Left lung (tissue), 10 donors: ENCODE data around the gene TASP1. TPM values are rescaled to one million over a fixed set of nuclear protein-coding genes. Genes with fewer than 3 reads are reported as not detected.

Experiments used
- ATAC-seq: fragments of 200-7000 bp; cut with Tn5 transposase; one replicate; pipeline ENCODE4 v1.9.1; 2020; ENCODE audit warnings: moderate library complexity
- DNase-seq, 4 donors: peaks; one replicate each; pipeline ENCODE4 v3.0.0-alpha.2; 2013 to 2020
- H3K27ac ChIP-seq, 2 donors: fragments of 200-600 bp; sonication (generic) in 1 of 2; one replicate each; pipeline versions ENCODE4 v1.5.0 to v1.8.0; 2020 to 2021
- H3K27me3 ChIP-seq, 2 donors: fragments of 200-600 bp; sonication (generic) in 1 of 2; one replicate each; pipeline versions ENCODE4 v1.5.0 to v1.8.0; 2020 to 2021
- H3K36me3 ChIP-seq, 2 donors: fragments of 200-600 bp; sonication (generic) in 1 of 2; one replicate each; pipeline versions ENCODE4 v1.5.0 to v1.8.0; 2020 to 2021
- H3K4me1 ChIP-seq, 2 donors: fragments of 200-600 bp; one replicate each; pipeline ENCODE4 v1.8.0; 2021
- H3K4me3 ChIP-seq, 2 donors: fragments of 200-600 bp; sonication (generic) in 1 of 2; one replicate each; pipeline versions ENCODE4 v1.5.0 to v1.8.0; 2020 to 2021; ENCODE audit warnings: mild to moderate bottlenecking in 1 of 2
- H3K9me3 ChIP-seq, 2 donors: fragments of 200-600 bp; sonication (generic) in 1 of 2; one replicate each; pipeline versions ENCODE4 v1.5.0 to v1.8.0; 2020 to 2021
- CTCF ChIP-seq, 2 donors: fragments of 200-600 bp; sonication (generic) in 1 of 2; IDR thresholded peaks; one replicate each; pipeline versions ENCODE4 v1.5.0 to v1.8.0; 2021; ENCODE audit warnings: antibody characterized with exemption in 2 of 2
- intact Hi-C, 2 donors: fragments of 100-400 bp; cut with DNase I; formaldehyde crosslinking; loops; one replicate each; pipeline versions ENCODE4 v1.11.2 to v1.14.2; 2022
- polyA plus RNA-seq, 6 donors: library from polyadenylated mRNA; unstranded; fragments of 120-200 nt; gene quantifications; one replicate each; pipeline ENCODE4 v1.2.1, GENCODE V29; 2013; ENCODE audit not compliant: insufficient read length in 6 of 6
- total RNA-seq, 2 donors: library from RNA; stranded (reverse); fragmentation: NEBNext Ultra II Directional; extraction: Animal tissue kit (Norgen Biotek cat#: 25700); gene quantifications; one replicate each; pipeline ENCODE4 v1.2.1, GENCODE V29; 2021
- donor health status: DM: no; HTN: yes; CAD: no.
- donor health status: DM: no; HTN: no; CAD: no.

The TASP1 gene
- total and polyA plus RNA-seq, 8 donors: 12.9 to 19.9 (median 17.3) TPM

DNA sequence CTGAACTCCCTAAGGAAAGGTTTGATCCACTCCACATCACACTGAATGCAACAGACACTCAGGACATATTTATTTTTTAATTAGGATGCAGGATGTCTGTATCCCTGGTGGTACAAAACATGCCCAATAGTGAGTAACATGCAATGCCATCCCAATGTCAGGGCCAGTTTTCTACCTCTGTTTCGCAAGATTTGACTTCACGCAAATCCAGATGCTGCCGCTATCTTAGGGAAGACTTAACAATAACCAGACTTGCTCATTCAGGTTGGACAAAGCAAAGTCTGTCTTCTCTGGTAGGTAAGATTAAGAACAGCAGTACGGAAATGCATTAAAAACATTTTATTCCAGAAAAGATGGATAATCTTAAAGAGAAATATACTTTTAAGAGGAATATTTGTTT is 103.1 kb downstream of the TASP1 start:
- Histone ChIP-seq H3K4me1 (no peaks in the 10 kb centered on the region), H3K27me3 (no peaks in the 10 kb centered on the region), H3K4me3 (no peak overlapping the region), H3K36me3 (no peaks in the 10 kb centered on the region), H3K27ac (no peak overlapping the region), H3K9me3 (no peaks in the 10 kb centered on the region)
- ATAC-seq (no peak), DNase-seq (no peak)
- no peak for TF ChIP-seq CTCF (IDR thresholded peaks at IDR 0.05)
- intact Hi-C loops: no loop called here

DNA sequence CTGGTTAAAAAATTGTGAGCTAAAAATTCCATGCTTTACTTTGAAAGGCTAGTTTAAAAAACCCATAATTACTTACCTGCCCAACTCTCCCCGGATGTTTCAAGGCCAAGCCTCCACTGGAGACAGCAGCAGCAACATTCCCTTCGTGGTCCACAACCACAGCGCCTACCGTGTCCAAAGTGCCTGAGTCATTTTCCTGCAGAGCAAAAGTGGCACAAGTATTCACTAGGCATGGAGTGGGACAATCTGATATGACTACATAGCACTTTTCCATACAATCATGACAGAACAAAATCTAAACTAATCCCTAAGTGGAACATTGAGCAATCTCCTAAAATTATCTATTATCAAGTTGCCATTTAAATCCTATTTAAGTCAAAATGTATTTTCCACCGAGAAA is 104.8 kb downstream of the TASP1 start:
- ATAC-seq (no peak), DNase-seq (no peak)
- H3K36me3 ChIP-seq: no peaks in the 10 kb centered on the region
- no peaks in the 10 kb centered on the region for H3K9me3 ChIP-seq
- H3K27ac ChIP-seq: no peak overlapping the region
- intact Hi-C loops: no loop called here
- no peak for TF ChIP-seq CTCF (IDR thresholded peaks at IDR 0.05)
- H3K4me1 ChIP-seq: no peaks in the 10 kb centered on the region
- no peaks in the 10 kb centered on the region for H3K27me3 ChIP-seq
- H3K4me3 ChIP-seq: no peak overlapping the region

DNA sequence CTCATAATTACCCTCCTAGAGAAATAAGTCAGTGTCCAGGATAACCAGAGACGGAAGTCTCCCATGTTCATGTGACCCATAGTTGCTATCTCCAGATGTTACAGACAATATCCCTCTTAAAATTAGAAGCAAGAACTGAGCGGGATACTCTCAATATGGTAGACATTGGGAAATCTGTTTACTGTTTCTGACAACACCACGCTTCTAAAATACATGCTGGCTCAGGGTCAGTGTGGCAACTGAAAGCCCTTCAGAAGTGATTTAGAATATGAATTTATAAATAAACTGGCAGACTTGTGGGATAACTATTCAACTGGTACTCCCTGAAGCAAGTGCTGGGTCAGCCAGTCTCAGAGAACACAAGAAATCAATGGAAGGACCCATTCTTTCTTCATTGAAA is 108.6 kb downstream of the TASP1 start:
- H3K9me3 ChIP-seq: no peaks in the 10 kb centered on the region

GRCh38 chr20:13526551-13526950 is 112.2 kb downstream of the TASP1 start:
- no peak overlapping the region for H3K4me3 ChIP-seq
- no peak overlapping the region for H3K27ac ChIP-seq
- peaks cover 0 to 21% of the 10 kb centered on the region in 2 donors for H3K36me3 ChIP-seq
- no peak for DNase-seq
- TF ChIP-seq CTCF (IDR thresholded peaks at IDR 0.05): no peak
- intact Hi-C loops: no loop called here
- H3K27me3 ChIP-seq: no peaks in the 10 kb centered on the region
- no peak for ATAC-seq
- no peaks in the 10 kb centered on the region for H3K4me1 ChIP-seq
- no peaks in the 10 kb centered on the region for H3K9me3 ChIP-seq

More for the DNA sequence above, 108.6 kb downstream of the TASP1 start:
- no peaks in the 10 kb centered on the region for H3K27me3 ChIP-seq
- intact Hi-C loops: no loop called here
- H3K36me3 ChIP-seq: no peaks in the 10 kb centered on the region
- no peak overlapping the region for H3K27ac ChIP-seq
- ATAC-seq (no peak), DNase-seq (no peak)
- H3K4me1 ChIP-seq: no peaks in the 10 kb centered on the region
- H3K4me3 ChIP-seq: no peak overlapping the region
- TF ChIP-seq CTCF (IDR thresholded peaks at IDR 0.05): no peak

GRCh38 chr20:13525225-13525940 is 113.3 kb downstream of the TASP1 start:
- Histone ChIP-seq H3K36me3 (peaks cover 0 to 21% of the 10 kb centered on the region in 2 donors), H3K4me3 (no peak overlapping the region), H3K4me1 (no peaks in the 10 kb centered on the region), H3K27me3 (no peaks in the 10 kb centered on the region), H3K27ac (no peak overlapping the region), H3K9me3 (no peaks in the 10 kb centered on the region)
- no peak for TF ChIP-seq CTCF (IDR thresholded peaks at IDR 0.05)
- peak; percentile 69 for ATAC-seq
- intact Hi-C loops: no loop called here
- no peak for DNase-seq
